HCT116 (cell line): ENCODE results near the gene CLEC4M. TPM values are rescaled to one million over a fixed set of nuclear protein-coding genes. Genes with fewer than 3 reads are reported as not detected.

Source experiments
- ATAC-seq: fragments of 200-7000 bp; cut with Tn5 transposase; 2 replicates; pipeline ENCODE4 v1.9.1; 2020; ENCODE audit warnings: mild to moderate bottlenecking, moderate library complexity
- BruUV-seq: library from RNA; stranded (reverse); fragments of 400-500 nt; replicated peaks from 2 replicates; lab custom pipeline; 2021; lab: Mats Ljungman, UMichigan
- CTCF ChIA-PET: fragments of 300-600 bp; sonication (Branson Sonifier 250); formaldehyde crosslinking; loops from one replicate; lab custom pipeline; 2021; ENCODE audit warnings: antibody characterized with exemption; lab: Charles Lee
- POLR2A ChIA-PET: fragments of 300-600, 350-600 bp; sonication (Branson Sonifier 250); formaldehyde crosslinking; loops from one replicate; lab custom pipeline; 2021; ENCODE audit warnings: antibody characterized with exemption; lab: Charles Lee
- RAD21 ChIA-PET, 2 experiments: fragments of 300-600 bp; sonication (Branson Sonifier 250); formaldehyde crosslinking; loops; one replicate each; lab custom pipeline; 2023; ENCODE audit warnings: low total read pairs in 2 of 2; ENCODE audit not compliant: uncharacterized antibody in 2 of 2, unreplicated experiment in 2 of 2, low non-redundant PET in 1 of 2; lab: Charles Lee
- DNase-seq: peaks from one replicate; pipeline ENCODE4 v3.0.0-alpha.2; 2010; ENCODE audit warnings: low read depth, low spot score
- H2AFZ ChIP-seq: fragments of 200-600 bp; shearing (Covaris generic), sonication (generic); 2 replicates; pipeline ENCODE4 v1.6.1; 2017; ENCODE audit warnings: low read depth, mixed run types, mixed read lengths, antibody characterized with exemption, low read length; ENCODE audit not compliant: poor library complexity, severe bottlenecking
- H3K27ac ChIP-seq: 2 replicates; pipeline ENCODE4 v1.5.1; 2012; ENCODE audit warnings: low read depth, low read length
- H3K27me3 ChIP-seq: fragments of 200-600 bp; sonication (generic); 2 replicates; pipeline ENCODE4 v1.6.1; 2016; ENCODE audit warnings: mixed run types, low read length, mixed read lengths; ENCODE audit not compliant: insufficient read depth
- H3K36me3 ChIP-seq, 2 experiments: fragments of 200-500 bp in 1 of 2; fragments of 200-600 bp in 1 of 2; sonication (Bioruptor generic) in 1 of 2; sonication (generic) in 1 of 2; 2 replicates each; pipeline versions ENCODE4 v1.5.1 to v1.6.1; 2014 to 2016; ENCODE audit warnings: low read length in 2 of 2, inconsistent platforms in 1 of 2, mixed read lengths in 1 of 2, mixed run types in 1 of 2; ENCODE audit not compliant: insufficient read depth in 2 of 2, control insufficient read depth in 1 of 2
- H3K4me1 ChIP-seq, 2 experiments: fragments of 200-600 bp in 1 of 2; sonication (generic) in 1 of 2; 2 replicates each; pipeline versions ENCODE4 v1.5.1 to v1.6.1; 2012 to 2017; ENCODE audit warnings: low read length in 2 of 2, inconsistent platforms in 1 of 2, mild to moderate bottlenecking in 1 of 2, mixed read lengths in 1 of 2, mixed run types in 1 of 2, moderate library complexity in 1 of 2; ENCODE audit not compliant: insufficient read depth in 2 of 2, control insufficient read depth in 1 of 2
- H3K4me2 ChIP-seq: fragments of 200-600 bp; sonication (generic); 2 replicates; pipeline ENCODE4 v1.6.1; 2017; ENCODE audit warnings: mixed run types, low read length, mixed read lengths
- H3K4me3 ChIP-seq, 2 experiments: fragments of 200-600 bp in 1 of 2; sonication (generic) in 1 of 2; replicated peaks in 1 of 2; 2 replicates each; pipeline ENCODE4 v1.5.1; 2011 to 2016; ENCODE audit warnings: low read length in 2 of 2, control low read depth in 1 of 2, low read depth in 1 of 2, mild to moderate bottlenecking in 1 of 2, mixed read lengths in 1 of 2, mixed run types in 1 of 2
- H3K79me2 ChIP-seq: fragments of 200-600 bp; sonication (generic); 2 replicates; pipeline ENCODE4 v1.6.1; 2017; ENCODE audit warnings: mild to moderate bottlenecking, mixed run types, low read length, moderate library complexity, mixed read lengths; ENCODE audit not compliant: insufficient read depth
- H3K9ac ChIP-seq: fragments of 200-600 bp; sonication (generic); 2 replicates; pipeline ENCODE4 v1.6.1; 2016; ENCODE audit warnings: low read length, mixed read lengths
- H3K9me2 ChIP-seq: fragments of 200-600 bp; sonication (generic), shearing (Covaris generic); 2 replicates; pipeline ENCODE4 v1.6.1; 2017; ENCODE audit warnings: mixed run types, mild to moderate bottlenecking, moderate library complexity; ENCODE audit not compliant: insufficient read depth
- H3K9me3 ChIP-seq, 2 experiments: fragments of 200-500 bp in 1 of 2; fragments of 200-600 bp in 1 of 2; sonication (Bioruptor generic) in 1 of 2; sonication (generic) in 1 of 2; 2 replicates each; pipeline ENCODE4 v1.6.1; 2014 to 2017; ENCODE audit warnings: low read length in 2 of 2, mixed read lengths in 2 of 2, inconsistent platforms in 1 of 2, low read depth in 1 of 2, mild to moderate bottlenecking in 1 of 2, mixed run types in 1 of 2, moderate library complexity in 1 of 2; ENCODE audit not compliant: control insufficient read depth in 1 of 2, insufficient read depth in 1 of 2
- H4K20me1 ChIP-seq: fragments of 200-600 bp; sonication (generic), shearing (Covaris generic); 2 replicates; pipeline ENCODE4 v1.6.1; 2017; ENCODE audit warnings: mixed run types, mild to moderate bottlenecking, moderate library complexity; ENCODE audit not compliant: insufficient read depth
- CBX3 ChIP-seq: IDR thresholded peaks from 2 replicates; pipeline ENCODE4 v1.6.1; 2012; ENCODE audit warnings: low read depth
- CEBPB ChIP-seq: IDR thresholded peaks from 2 replicates; pipeline ENCODE4 v1.6.1; 2012; ENCODE audit warnings: low read depth
- CTCF ChIP-seq, 3 experiments: fragments of 200-600 bp in 1 of 3; sonication (generic) in 1 of 3; IDR thresholded peaks in 2 of 3; conservative IDR thresholded peaks in 1 of 3; 2 replicates each; pipeline ENCODE4 v1.5.1; 2012 to 2017; ENCODE audit warnings: low read depth in 2 of 3, low read length in 2 of 3, antibody characterized with exemption in 1 of 3, borderline replicate concordance in 1 of 3, control low read depth in 1 of 3, mild to moderate bottlenecking in 1 of 3, mixed read lengths in 1 of 3, mixed run types in 1 of 3, moderate library complexity in 1 of 3; ENCODE audit not compliant: insufficient read depth in 1 of 3
- EGR1 ChIP-seq: IDR thresholded peaks from 2 replicates; pipeline ENCODE4 v1.6.1; 2012; ENCODE audit warnings: low read depth
- ELF1 ChIP-seq: IDR thresholded peaks from 2 replicates; pipeline ENCODE4 v1.6.1; 2012; ENCODE audit warnings: low read depth, borderline replicate concordance
- EZH2 ChIP-seq: fragments of 200-600 bp; sonication (generic); IDR thresholded peaks from 2 replicates; pipeline ENCODE4 v1.6.1; 2017; ENCODE audit warnings: antibody characterized with exemption, mixed run types
- EZH2phosphoT487 ChIP-seq: fragments of 200-600 bp; IDR thresholded peaks from 2 replicates; pipeline ENCODE4 v1.6.1; 2018; ENCODE audit warnings: antibody characterized with exemption, borderline replicate concordance
- JUND ChIP-seq: IDR thresholded peaks from 2 replicates; pipeline ENCODE4 v1.6.1; 2012
- MAX ChIP-seq: IDR thresholded peaks from 2 replicates; pipeline ENCODE4 v1.6.1; 2012
- POLR2A ChIP-seq: IDR thresholded peaks from 2 replicates; pipeline ENCODE4 v1.7.0; 2011; ENCODE audit warnings: borderline replicate concordance; ENCODE audit not compliant: insufficient read depth, insufficient read length; ENCODE audit errors: extremely low read depth
- RAD21 ChIP-seq: IDR thresholded peaks from 2 replicates; pipeline ENCODE4 v1.6.1; 2012; ENCODE audit warnings: low read depth, mild to moderate bottlenecking
- REST ChIP-seq: IDR thresholded peaks from 2 replicates; pipeline ENCODE4 v1.6.1; 2012; ENCODE audit warnings: low read depth
- SP1 ChIP-seq: IDR thresholded peaks from 2 replicates; pipeline ENCODE4 v1.6.1; 2012; ENCODE audit warnings: low read depth
- SRF ChIP-seq: IDR thresholded peaks from 2 replicates; pipeline ENCODE4 v1.6.1; 2012; ENCODE audit warnings: low read depth
- TCF7L2 ChIP-seq: IDR thresholded peaks from 2 replicates; pipeline ENCODE4 v1.7.0; 2011; ENCODE audit warnings: borderline replicate concordance, inconsistent platforms; ENCODE audit not compliant: insufficient read depth, insufficient read length; ENCODE audit errors: extremely low read depth
- YY1 ChIP-seq: IDR thresholded peaks from 2 replicates; pipeline ENCODE4 v1.6.1; 2011; ENCODE audit warnings: low read length, low read depth, moderate library complexity, mild to moderate bottlenecking; ENCODE audit not compliant: insufficient replicate concordance; ENCODE audit errors: extremely low read depth
- ZBTB33 ChIP-seq: IDR thresholded peaks from 2 replicates; pipeline ENCODE4 v1.6.1; 2011; ENCODE audit warnings: mild to moderate bottlenecking, low read length, moderate library complexity; ENCODE audit not compliant: insufficient replicate concordance; ENCODE audit errors: extremely low read depth
- ZFX ChIP-seq: fragments of 450-650 bp; IDR thresholded peaks from 2 replicates; pipeline ENCODE4 v1.6.1; 2017
- intact Hi-C: fragments of 100-400 bp; cut with micrococcal nuclease; formaldehyde crosslinking; loops from 2 replicates; pipeline ENCODE4 v1.10.0; 2022
- total RNA-seq: library from RNA; stranded (reverse); gene quantifications from one replicate; pipeline ENCODE4 v1.2.1, GENCODE V29; 2021; ENCODE audit not compliant: unreplicated experiment

The CLEC4M gene
- total RNA-seq, 1 experiment from 2014 or later = not detected

- peak; percentile 76 for DNase-seq
- no peak for TF ChIP-seq REST
- peak; percentile 52 to 88 (median 60); a peak in 5 of 6 replicates for TF ChIP-seq CTCF (IDR thresholded peaks at IDR 0.05 in 2 of 3, conservative IDR thresholded peaks at IDR 0.05 in 1 of 3; ENCODE audit: borderline replicate concordance in 1 of 3, insufficient read depth in 1 of 3, low read depth in 2 of 3, low read length in 2 of 3)
- peak; percentile 49 for TF ChIP-seq CEBPB
- no peak for TF ChIP-seq ZFX
- TF ChIP-seq POLR2A = no peak
- no peak for TF ChIP-seq CBX3
- TF ChIP-seq YY1 = no peak
- TF ChIP-seq EGR1 = no peak
- no peak for TF ChIP-seq JUND
- TF ChIP-seq SP1 = no peak
- no peak for TF ChIP-seq ELF1
- no peak for TF ChIP-seq TCF7L2
- TF ChIP-seq ZBTB33 = no peak
- no peak for TF ChIP-seq SRF
- 0 out of 2 replicates have a peak, but pooled peaks have one; percentile 18 for TF ChIP-seq MAX
- no peak for TF ChIP-seq EZH2
- TF ChIP-seq RAD21 = peak; percentile 77
- no peak for TF ChIP-seq EZH2phosphoT487
Measured at GRCh38 chr19:7799640-7800355, 36.8 kb downstream of the CLEC4M start.

More at GRCh38 chr19:7799640-7800355, 36.8 kb downstream of the CLEC4M start:
- ChIA-PET CTCF (interaction anchor here (0.7 to 4.4 kb wide), 30 partner anchors 9 to 1674 kb away, joined by 3 to 88 read pairs (median 4); partner anchors contain the start of genes CD209, SNAPC2 and TRAPPC5), RAD21 (interaction anchor here (0.6 to 2.3 kb wide), 7 partner anchors 119 to 405 kb away, joined by 3 to 28 read pairs (median 6); partner anchors contain the start of gene TRAPPC5 (in 2 of the 2)), POLR2A (interaction anchor here (0.5 to 2.4 kb wide), 8 partner anchors 32 to 445 kb away, joined by 3 to 10 read pairs (median 4); partner anchors contain the start of gene TRAPPC5)
- H3K79me2 ChIP-seq = no peaks in the 10 kb centered on the region
- peaks cover 11 to 22% of the 10 kb centered on the region in 2 experiments; a peak in 3 of 4 replicates for H3K4me1 ChIP-seq
- peaks cover 3 to 5% of the 10 kb centered on the region in 2 experiments; a peak in 1 of 4 replicates for H3K9me3 ChIP-seq
- intact Hi-C loops = loop anchor here (1.0 to 10.0 kb wide), 5 partner anchors 119 to 445 kb away; partner anchors contain the start of gene TRAPPC5
- no peaks in the 10 kb centered on the region for H4K20me1 ChIP-seq
- peak overlapping the region; percentile 82 for H3K4me2 ChIP-seq
- H3K4me3 ChIP-seq = peak overlapping the region; percentile 30 to 52
- H3K9ac ChIP-seq = peak overlapping the region; percentile 37
- H2AFZ ChIP-seq = peak overlapping the region; percentile 99
- ATAC-seq = peak; percentile 81
- no peaks in the 10 kb centered on the region for H3K36me3 ChIP-seq
- no peak overlapping the region for H3K27ac ChIP-seq
- H3K27me3 ChIP-seq = no peaks in the 10 kb centered on the region
- no peaks in the 10 kb centered on the region for H3K9me2 ChIP-seq
- BruUV-seq = no TSS peak
